Measurements from ENCODE around the gene HBP1. TPM values are rescaled to one million over a fixed set of nuclear protein-coding genes. Genes with fewer than 3 reads are reported as not detected.
"Not testable (repeated sequence)": the region's sequence is repeated elsewhere in the genome, so short reads cannot be mapped to it uniquely, and the experiment has no call there.

Gene HBP1
- 81.4 TPM for total RNA-seq
- long read RNA-seq, transcript HBP1-208 (11 exons, 2,704 nt) = major isoform, 27 of 69 reads
- long read RNA-seq, transcript HBP1-201 (11 exons, 2,829 nt) = minor isoform, 13 of 69 reads
- long read RNA-seq, partial matches to known transcripts = 20 of 69 reads
- long read RNA-seq, other reads (novel, unspliced or antisense) = 8 of 69 reads

- intact Hi-C loops (cut with micrococcal nuclease) = no loop called here
- peak; percentile 98 for DNase-seq
- ATAC-seq = peak; percentile 90
Measured at GRCh38 chr7:107168233-107169119, at the start of gene HBP1. Gene HBP1 (plus strand): TSS chr7:107169003. CDS start chr7:107179894, 10,891 bp downstream.

GRCh38 chr7:107119376-107120105 lies 49.3 kb upstream of the HBP1 start:
- intact Hi-C loops (cut with micrococcal nuclease) = no loop called here
- no peak for DNase-seq
- peak; percentile 62 for ATAC-seq

GRCh38 chr7:107122486-107122911 lies 46.3 kb upstream of the HBP1 start:
- intact Hi-C loops (cut with micrococcal nuclease) = no loop called here
- DNase-seq (no peak), ATAC-seq (no peak)

- intact Hi-C loops (cut with micrococcal nuclease) = no loop called here
- DNase-seq = no peak
- ATAC-seq = no peak
Measured at GRCh38 chr7:107123392-107123791, 45.4 kb upstream of the HBP1 start.

- no peak for DNase-seq
- intact Hi-C loops (cut with micrococcal nuclease) = no loop called here
- ATAC-seq = no peak
Measured at GRCh38 chr7:107125475-107125874, 43.3 kb upstream of the HBP1 start.

GRCh38 chr7:107128217-107128616 lies 40.6 kb upstream of the HBP1 start:
- intact Hi-C loops (cut with micrococcal nuclease) = no loop called here
- ATAC-seq (no peak), DNase-seq (no peak)

- intact Hi-C loops (cut with micrococcal nuclease) = no loop called here
- no peak for ATAC-seq
Measured at GRCh38 chr7:107128748-107129147, 40.1 kb upstream of the HBP1 start.

GRCh38 chr7:107130487-107131220 lies 38.1 kb upstream of the HBP1 start:
- intact Hi-C loops (cut with micrococcal nuclease) = no loop called here
- DNase-seq (no peak), ATAC-seq (no peak)

More at GRCh38 chr7:107128748-107129147, 40.1 kb upstream of the HBP1 start:
- DNase-seq = no peak

GRCh38 chr7:107133396-107133795 lies 35.4 kb upstream of the HBP1 start:
- intact Hi-C loops (cut with micrococcal nuclease) = no loop called here
- DNase-seq = no peak
- ATAC-seq = no peak

- intact Hi-C loops (cut with micrococcal nuclease) = no loop called here
- ATAC-seq (no peak), DNase-seq (no peak)
Measured at GRCh38 chr7:107138696-107139420, 29.9 kb upstream of the HBP1 start.

GRCh38 chr7:107143875-107144274 lies 24.9 kb upstream of the HBP1 start:
- DNase-seq; intact Hi-C loops (cut with micrococcal nuclease); ATAC-seq: not testable (repeated sequence)

- DNase-seq (no peak), ATAC-seq (no peak)
- intact Hi-C loops (cut with micrococcal nuclease) = no loop called here
Measured at GRCh38 chr7:107145067-107145838, 23.6 kb upstream of the HBP1 start.

- intact Hi-C loops (cut with micrococcal nuclease) = no loop called here
- peak; percentile 65 for ATAC-seq
Measured at GRCh38 chr7:107147464-107148393, 21.1 kb upstream of the HBP1 start.

GRCh38 chr7:107148721-107149120 lies 20.1 kb upstream of the HBP1 start:
- DNase-seq (no peak), ATAC-seq (no peak)
- intact Hi-C loops (cut with micrococcal nuclease) = no loop called here

More at GRCh38 chr7:107147464-107148393, 21.1 kb upstream of the HBP1 start:
- no peak for DNase-seq

- DNase-seq (no peak), ATAC-seq (no peak)
- intact Hi-C loops (cut with micrococcal nuclease) = loop anchor here (1.0 to 2.0 kb wide), 2 partner anchors 203 to 357 kb away; no protein-coding TSS in a partner anchor
Measured at GRCh38 chr7:107149863-107150262, 18.9 kb upstream of the HBP1 start.

GRCh38 chr7:107150375-107151073 lies 18.3 kb upstream of the HBP1 start:
- DNase-seq = peak; percentile 75
- ATAC-seq = peak; percentile 67
- intact Hi-C loops (cut with micrococcal nuclease) = loop anchor here (1.0 to 2.0 kb wide), 2 partner anchors 203 to 358 kb away; no protein-coding TSS in a partner anchor
